CD14-positive monocyte (primary cell): ENCODE results near the gene CDK4. TPM values are rescaled to one million over a fixed set of nuclear protein-coding genes. Genes with fewer than 3 reads are reported as not detected.
"Not testable (repeated sequence)": the region's sequence is repeated elsewhere in the genome, so short reads cannot be mapped to it uniquely, and the experiment has no call there.

Source experiments
- DNase-seq, 3 donors: peaks; one replicate each; pipeline ENCODE4 v3.0.0-alpha.2; 2011 to 2022
- H2AFZ ChIP-seq: 2 replicates; pipeline ENCODE4 v1.6.0; 2012; ENCODE audit warnings: mild to moderate bottlenecking, low read depth, low read length, inconsistent platforms; ENCODE audit not compliant: insufficient read depth, poor library complexity, severe bottlenecking
- H3K27ac ChIP-seq, 2 donors: 1 replicate in 1 of 2; 2 replicates in 1 of 2; pipeline ENCODE4 v1.5.1; 2012 to 2013; ENCODE audit warnings: low read length in 2 of 2, control low read depth in 1 of 2, inconsistent platforms in 1 of 2, low read depth in 1 of 2, mild to moderate bottlenecking in 1 of 2
- H3K27me3 ChIP-seq, 2 donors: one replicate each; pipeline versions ENCODE4 v1.6.0 to v1.6.1; 2011 to 2013; ENCODE audit warnings: low read length in 2 of 2; ENCODE audit not compliant: control insufficient read depth in 2 of 2, insufficient read depth in 2 of 2
- H3K36me3 ChIP-seq, 2 donors: replicated peaks in 1 of 2; 1 replicate in 1 of 2; 2 replicates in 1 of 2; pipeline versions ENCODE4 v1.5.1 to v1.6.1; 2012 to 2013; ENCODE audit warnings: low read length in 2 of 2, control low read depth in 1 of 2, inconsistent platforms in 1 of 2, mild to moderate bottlenecking in 1 of 2; ENCODE audit not compliant: insufficient read depth in 2 of 2, control insufficient read depth in 1 of 2
- H3K4me1 ChIP-seq, 2 donors: 1 replicate in 1 of 2; 2 replicates in 1 of 2; pipeline versions ENCODE4 v1.5.1 to v1.6.1; 2012 to 2013; ENCODE audit warnings: low read length in 2 of 2, control low read depth in 1 of 2, inconsistent platforms in 1 of 2, mild to moderate bottlenecking in 1 of 2, moderate library complexity in 1 of 2; ENCODE audit not compliant: insufficient read depth in 2 of 2, control insufficient read depth in 1 of 2
- H3K4me2 ChIP-seq: replicated peaks from 2 replicates; pipeline ENCODE3; 2012; ENCODE audit warnings: low read length, moderate library complexity, mild to moderate bottlenecking; ENCODE audit not compliant: poor library complexity, severe bottlenecking; ENCODE audit errors: extremely low read depth
- H3K4me3 ChIP-seq, 3 experiments: fragments of 200-600 bp in 1 of 3; sonication (generic) in 1 of 3; replicated peaks in 1 of 3; 1 replicate in 2 of 3; 2 replicates in 1 of 3; pipeline ENCODE4 v1.5.1; 2011 to 2013; ENCODE audit warnings: low read length in 3 of 3, mild to moderate bottlenecking in 3 of 3, control low read depth in 2 of 3, low read depth in 2 of 3, inconsistent platforms in 1 of 3, moderate library complexity in 1 of 3
- H3K79me2 ChIP-seq: 2 replicates; pipeline ENCODE4 v1.6.0; 2012; ENCODE audit warnings: mild to moderate bottlenecking, control low read depth, inconsistent platforms, low read length, moderate library complexity; ENCODE audit not compliant: insufficient read depth
- H3K9ac ChIP-seq: 2 replicates; pipeline ENCODE4 v1.6.0; 2017; ENCODE audit warnings: low read length, mild to moderate bottlenecking; ENCODE audit not compliant: insufficient read depth, poor library complexity, severe bottlenecking
- H3K9me3 ChIP-seq, 2 donors: replicated peaks in 1 of 2; 1 replicate in 1 of 2; 2 replicates in 1 of 2; pipeline versions ENCODE4 v1.5.1 to v1.6.1; 2012 to 2013; ENCODE audit warnings: low read length in 2 of 2, control low read depth in 1 of 2; ENCODE audit not compliant: control insufficient read depth in 1 of 2, insufficient read depth in 1 of 2
- H4K20me1 ChIP-seq: 2 replicates; pipeline ENCODE4 v1.6.0; 2012; ENCODE audit warnings: mild to moderate bottlenecking, low read length, control low read depth, moderate library complexity; ENCODE audit not compliant: insufficient read depth
- H3K27ac Mint-ChIP-seq, 7 donors: one replicate each; pipeline ENCODE4 v1.8.0; 2020; ENCODE audit warnings: mild to moderate bottlenecking in 7 of 7, mixed read lengths in 7 of 7, moderate library complexity in 6 of 7, inconsistent platforms in 2 of 7
- H3K27me3 Mint-ChIP-seq, 3 donors: one replicate each; pipeline ENCODE4 v1.8.0; 2021 to 2022; ENCODE audit warnings: low read depth in 3 of 3, mild to moderate bottlenecking in 3 of 3, mixed read lengths in 3 of 3, moderate library complexity in 3 of 3, inconsistent platforms in 1 of 3
- H3K36me3 Mint-ChIP-seq, 2 donors: one replicate each; pipeline ENCODE4 v1.8.0; 2020; ENCODE audit warnings: mixed read lengths in 2 of 2, inconsistent platforms in 1 of 2, mild to moderate bottlenecking in 1 of 2
- H3K4me1 Mint-ChIP-seq: one replicate; pipeline ENCODE4 v1.8.0; 2020; ENCODE audit warnings: mild to moderate bottlenecking, mixed read lengths
- H3K4me3 Mint-ChIP-seq, 2 donors: one replicate each; pipeline ENCODE4 v1.8.0; 2020; ENCODE audit warnings: mild to moderate bottlenecking in 2 of 2, mixed read lengths in 2 of 2, moderate library complexity in 1 of 2
- H3K9me3 Mint-ChIP-seq, 7 donors: one replicate each; pipeline ENCODE4 v1.8.0; 2020 to 2022; ENCODE audit warnings: mixed read lengths in 7 of 7, mild to moderate bottlenecking in 6 of 7, moderate library complexity in 6 of 7, inconsistent platforms in 2 of 7
- CTCF ChIP-seq: fragments of 200-600 bp; IDR thresholded peaks from one replicate; pipeline ENCODE4 v1.8.0; 2022; ENCODE audit warnings: antibody characterized with exemption, mild to moderate bottlenecking
- WGBS: methylation state at CpG from one replicate; pipeline ENCODE4 v1.1.5; 2013; ENCODE audit warnings: missing lambda C conversion rate; ENCODE audit not compliant: insufficient coverage; 5-methylcytosine and 5-hydroxymethylcytosine counted together
- intact Hi-C, 2 donors: fragments of 100-400 bp; cut with micrococcal nuclease; formaldehyde crosslinking; loops; one replicate each; pipeline versions ENCODE4 v1.15.0 to v1.15.1; 2023
- polyA plus RNA-seq, 3 donors: library from polyadenylated mRNA; depleted of rRNA in 1 of 3; unstranded in 2 of 3; stranded (reverse) in 1 of 3; fragments of 300-500 nt in 2 of 3; fragments of >200 nt in 1 of 3; fragmentation: Illumina TruSeq in 2 of 3; gene quantifications; 1 replicate in 2 of 3; 2 replicates in 1 of 3; pipeline ENCODE4 v1.2.3, GENCODE V29; 2012 to 2021

The CDK4 gene
- polyA plus RNA-seq, 3 donors: 26.2 to 38.4 (median 27.4) TPM

- H3K27me3 ChIP-seq: no peaks in the 10 kb centered on the region
- H3K36me3 Mint-ChIP-seq: peaks cover 50 to 61% of the 10 kb centered on the region in 2 donors
- no peak overlapping the region for H3K9ac ChIP-seq
- peaks cover 0 to 14% of the 10 kb centered on the region in 2 donors for H3K9me3 ChIP-seq
- H3K4me3 ChIP-seq: no peak overlapping the region
- TF ChIP-seq CTCF: no peak
- H3K79me2 ChIP-seq: no peaks in the 10 kb centered on the region
- intact Hi-C loops: no loop called here
- H3K4me1 Mint-ChIP-seq: peaks cover 3% of the 10 kb centered on the region
- no peak overlapping the region for H3K27ac Mint-ChIP-seq
- no peak overlapping the region for H3K4me2 ChIP-seq
- H3K27ac ChIP-seq: no peak overlapping the region
- H3K36me3 ChIP-seq: peaks cover 50 to 61% of the 10 kb centered on the region in 2 donors
- H3K27me3 Mint-ChIP-seq: peaks cover 0 to 2% (median 1%) of the 10 kb centered on the region in 3 donors
- peaks cover 6% of the 10 kb centered on the region for H4K20me1 ChIP-seq
- no peaks in the 10 kb centered on the region for H3K4me1 ChIP-seq
- DNase-seq: no peak
- no peak overlapping the region for H2AFZ ChIP-seq
- WGBS: no CpG with 5 or more reads among the region's 2 CpGs
- H3K4me3 Mint-ChIP-seq: no peak overlapping the region
- H3K9me3 Mint-ChIP-seq: peaks cover 0 to 15% (median 11%) of the 10 kb centered on the region in 7 donors
Observed at GRCh38 chr12:57723630-57723962, 28.5 kb downstream of the CDK4 start.

GRCh38 chr12:57722716-57723629 is 29.1 kb downstream of the CDK4 start:
- H3K4me3 Mint-ChIP-seq: no peak overlapping the region
- no peak overlapping the region for H3K4me3 ChIP-seq
- peaks cover 3% of the 10 kb centered on the region for H3K4me1 Mint-ChIP-seq
- intact Hi-C loops: no loop called here
- peak overlapping the region in 1 of 7 donors; percentile 38 for H3K27ac Mint-ChIP-seq
- peaks cover 53 to 61% of the 10 kb centered on the region in 2 donors for H3K36me3 Mint-ChIP-seq
- no peaks in the 10 kb centered on the region for H3K27me3 ChIP-seq
- H3K9ac ChIP-seq: no peak overlapping the region
- no peak for DNase-seq
- H4K20me1 ChIP-seq: peaks cover 9% of the 10 kb centered on the region
- H2AFZ ChIP-seq: no peak overlapping the region
- no peaks in the 10 kb centered on the region for H3K4me1 ChIP-seq
- H3K9me3 Mint-ChIP-seq: peaks cover 0 to 14% (median 11%) of the 10 kb centered on the region in 7 donors
- WGBS: 90% methylated on average over 2 of the region's 11 CpGs
- peaks cover 0 to 14% of the 10 kb centered on the region in 2 donors for H3K9me3 ChIP-seq
- no peak overlapping the region for H3K4me2 ChIP-seq
- H3K79me2 ChIP-seq: no peaks in the 10 kb centered on the region
- H3K27ac ChIP-seq: no peak overlapping the region
- H3K36me3 ChIP-seq: peaks cover 56 to 62% of the 10 kb centered on the region in 2 donors
- H3K27me3 Mint-ChIP-seq: peaks cover 0 to 2% (median 0%) of the 10 kb centered on the region in 3 donors
- TF ChIP-seq CTCF: no peak

- Histone ChIP-seq H4K20me1 (peaks cover 12% of the 10 kb centered on the region), H3K36me3 (peaks cover 55 to 62% of the 10 kb centered on the region in 2 donors)
- H3K4me3 ChIP-seq, H3K79me2 ChIP-seq, H3K27me3 ChIP-seq, H3K27me3 Mint-ChIP-seq, H2AFZ ChIP-seq, H3K9me3 Mint-ChIP-seq, H3K4me3 Mint-ChIP-seq, intact Hi-C loops, H3K9me3 ChIP-seq, H3K4me1 ChIP-seq, H3K27ac ChIP-seq, H3K4me2 ChIP-seq, DNase-seq, H3K4me1 Mint-ChIP-seq, H3K9ac ChIP-seq: not testable (repeated sequence)
- H3K27ac Mint-ChIP-seq: peak overlapping the region in 5 of 7 donors; percentile 18 to 71 (median 50)
- whole genome bisulfite sequencing: 98% methylated on average over 10 of the region's 16 CpGs
- peaks cover 53 to 61% of the 10 kb centered on the region in 2 donors for H3K36me3 Mint-ChIP-seq
Observed at GRCh38 chr12:57721846-57722608, 30.1 kb downstream of the CDK4 start.
